Kidney epithelial cell (primary cell): Measurements from ENCODE around the gene MCM3AP. TPM values are rescaled to one million over a fixed set of nuclear protein-coding genes. Genes with fewer than 3 reads are reported as not detected.
A peak's percentile ranks its signal among the peaks of the same experiment; 100 is the strongest.
"Not testable (repeated sequence)": the region's sequence is repeated elsewhere in the genome, so short reads cannot be mapped to it uniquely, and the experiment has no call there.

ENCODE experiments used
- DNase-seq: peaks from one replicate; pipeline ENCODE4 v3.0.0-alpha.2; 2010; ENCODE audit warnings: low read depth
- H3K27me3 ChIP-seq: 2 replicates; pipeline ENCODE4 v1.6.0; 2011; ENCODE audit warnings: low read length; ENCODE audit not compliant: control insufficient read depth, insufficient read depth
- H3K36me3 ChIP-seq: 2 replicates; pipeline ENCODE4 v1.5.1; 2011; ENCODE audit warnings: low read length; ENCODE audit not compliant: control insufficient read depth, insufficient read depth
- H3K4me3 ChIP-seq: 2 replicates; pipeline ENCODE4 v1.5.1; 2011; ENCODE audit warnings: low read depth, mild to moderate bottlenecking, control low read depth, low read length
- total RNA-seq: library from RNA; depleted of rRNA; stranded (reverse); fragments of >200 nt; gene quantifications from 2 replicates; pipeline ENCODE4 v1.2.3, GENCODE V29; 2015
- TF ChIP-seq, protein P1 (sequence below): IDR thresholded peaks from 2 replicates; pipeline ENCODE4 v1.5.1; 2011; ENCODE audit warnings: mild to moderate bottlenecking, moderate library complexity, low read length, control low read depth, inconsistent platforms; ENCODE audit not compliant: insufficient read depth, poor library complexity, severe bottlenecking

Gene MCM3AP
- total RNA-seq, 1 donor from 2014 or later = 63.7 TPM

DNA sequence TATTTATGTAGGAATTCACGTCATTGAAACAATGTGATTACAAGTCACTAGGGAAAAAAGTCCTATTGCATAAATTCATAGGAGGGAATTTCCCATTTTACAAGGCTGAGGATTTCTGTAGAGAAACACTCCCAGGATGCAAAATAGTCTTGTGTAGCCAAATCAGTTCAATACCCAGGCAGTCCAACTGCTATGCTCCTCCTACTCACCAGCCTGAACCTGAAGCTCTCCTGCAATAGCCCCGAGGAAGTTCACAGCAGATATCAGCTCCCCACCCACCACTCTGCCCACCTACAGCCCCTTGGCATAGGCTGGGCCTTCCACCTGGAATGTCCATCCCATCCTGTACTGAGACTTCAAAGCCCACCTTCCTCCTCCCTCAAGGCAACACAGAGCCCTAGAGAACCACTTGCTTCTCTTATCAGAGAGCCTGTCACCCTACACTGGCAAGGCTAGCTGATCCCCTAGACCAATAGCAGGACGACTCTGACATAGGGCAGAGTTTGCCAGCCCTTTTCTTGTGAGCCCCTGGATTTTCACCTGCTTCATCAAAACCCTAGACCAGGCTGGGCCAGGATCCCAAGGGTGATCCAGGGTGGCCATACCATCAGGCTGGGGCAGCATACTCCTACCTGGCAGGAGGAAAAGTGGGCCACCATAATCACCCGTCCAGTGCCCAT is 58.4 kb downstream of the MCM3AP start:
- Histone ChIP-seq H3K4me3 (peak overlapping the region; percentile 96), H3K36me3 (peaks cover 1% of the 10 kb centered on the region), H3K27me3 (no peaks in the 10 kb centered on the region)
- DNase-seq = no peak
- TF ChIP-seq, protein P1, sequence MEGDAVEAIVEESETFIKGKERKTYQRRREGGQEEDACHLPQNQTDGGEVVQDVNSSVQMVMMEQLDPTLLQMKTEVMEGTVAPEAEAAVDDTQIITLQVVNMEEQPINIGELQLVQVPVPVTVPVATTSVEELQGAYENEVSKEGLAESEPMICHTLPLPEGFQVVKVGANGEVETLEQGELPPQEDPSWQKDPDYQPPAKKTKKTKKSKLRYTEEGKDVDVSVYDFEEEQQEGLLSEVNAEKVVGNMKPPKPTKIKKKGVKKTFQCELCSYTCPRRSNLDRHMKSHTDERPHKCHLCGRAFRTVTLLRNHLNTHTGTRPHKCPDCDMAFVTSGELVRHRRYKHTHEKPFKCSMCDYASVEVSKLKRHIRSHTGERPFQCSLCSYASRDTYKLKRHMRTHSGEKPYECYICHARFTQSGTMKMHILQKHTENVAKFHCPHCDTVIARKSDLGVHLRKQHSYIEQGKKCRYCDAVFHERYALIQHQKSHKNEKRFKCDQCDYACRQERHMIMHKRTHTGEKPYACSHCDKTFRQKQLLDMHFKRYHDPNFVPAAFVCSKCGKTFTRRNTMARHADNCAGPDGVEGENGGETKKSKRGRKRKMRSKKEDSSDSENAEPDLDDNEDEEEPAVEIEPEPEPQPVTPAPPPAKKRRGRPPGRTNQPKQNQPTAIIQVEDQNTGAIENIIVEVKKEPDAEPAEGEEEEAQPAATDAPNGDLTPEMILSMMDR = no peak

DNA sequence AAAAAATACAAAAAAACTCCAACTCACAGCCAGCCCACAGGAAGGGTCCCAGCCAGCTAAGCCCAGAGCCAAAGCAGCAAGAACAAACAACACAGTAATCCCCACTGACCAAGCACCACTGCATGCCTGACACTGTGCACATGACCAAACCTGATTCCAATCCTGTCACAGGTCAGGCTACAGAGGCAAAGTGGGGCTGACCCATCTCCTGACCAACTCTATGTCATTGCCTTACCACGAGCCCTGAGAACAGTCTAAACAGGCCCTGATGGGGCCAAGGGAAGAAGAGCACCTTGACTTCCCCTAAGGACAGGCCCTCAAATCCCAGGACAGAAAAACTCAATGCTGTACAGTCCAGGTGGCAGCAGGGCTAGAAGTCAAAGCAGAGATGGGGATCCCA is 59.3 kb downstream of the MCM3AP start:
- Histone ChIP-seq H3K36me3 (no peaks in the 10 kb centered on the region), H3K27me3 (no peaks in the 10 kb centered on the region), H3K4me3 (no peak overlapping the region)
- DNase-seq = no peak
- TF ChIP-seq, protein P1 = no peak

DNA sequence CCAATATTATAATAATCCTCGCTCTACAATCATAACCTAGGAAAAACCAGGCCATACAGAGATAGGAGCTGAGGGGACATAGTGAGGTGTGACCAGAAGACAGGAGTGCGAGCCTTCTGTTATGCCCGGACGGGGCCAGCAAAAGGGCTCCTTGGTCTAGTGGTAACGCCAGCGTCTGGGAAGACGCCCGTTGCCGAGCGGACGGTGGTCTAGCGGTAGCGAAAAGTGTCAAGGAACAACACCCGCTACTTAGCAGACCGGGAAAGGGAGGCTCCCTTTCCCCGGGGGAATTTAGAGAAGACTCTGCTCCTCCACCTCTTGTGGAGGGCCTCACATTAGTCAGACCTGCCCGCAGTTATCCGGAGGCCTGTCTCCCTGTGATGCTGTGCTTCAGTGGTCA is 61.8 kb downstream of the MCM3AP start:
- H3K36me3 ChIP-seq, DNase-seq, H3K4me3 ChIP-seq, H3K27me3 ChIP-seq: not testable (repeated sequence)

DNA sequence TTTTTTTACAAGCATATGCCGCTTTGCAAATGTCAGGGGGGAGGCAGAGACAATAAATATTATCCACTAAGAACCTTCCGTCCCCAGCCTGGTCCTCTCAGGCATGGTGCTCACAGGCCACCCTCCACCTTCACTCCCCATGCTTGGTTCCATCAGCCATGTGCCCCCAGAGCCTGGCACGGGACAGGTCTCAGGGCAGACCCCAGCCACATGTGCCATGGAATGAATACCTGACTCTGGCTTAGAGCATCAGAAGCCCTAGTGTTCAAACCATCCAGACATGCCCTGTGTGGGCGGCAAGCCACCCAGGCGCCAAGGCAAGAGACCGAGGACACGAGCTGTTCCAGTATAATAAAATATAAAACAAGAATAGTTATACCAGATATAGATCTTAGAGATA is 62.2 kb downstream of the MCM3AP start:
- Histone ChIP-seq H3K4me3 (no peak overlapping the region), H3K27me3 (no peaks in the 10 kb centered on the region), H3K36me3 (no peaks in the 10 kb centered on the region)
- TF ChIP-seq, protein P1 = no peak
- no peak for DNase-seq

DNA sequence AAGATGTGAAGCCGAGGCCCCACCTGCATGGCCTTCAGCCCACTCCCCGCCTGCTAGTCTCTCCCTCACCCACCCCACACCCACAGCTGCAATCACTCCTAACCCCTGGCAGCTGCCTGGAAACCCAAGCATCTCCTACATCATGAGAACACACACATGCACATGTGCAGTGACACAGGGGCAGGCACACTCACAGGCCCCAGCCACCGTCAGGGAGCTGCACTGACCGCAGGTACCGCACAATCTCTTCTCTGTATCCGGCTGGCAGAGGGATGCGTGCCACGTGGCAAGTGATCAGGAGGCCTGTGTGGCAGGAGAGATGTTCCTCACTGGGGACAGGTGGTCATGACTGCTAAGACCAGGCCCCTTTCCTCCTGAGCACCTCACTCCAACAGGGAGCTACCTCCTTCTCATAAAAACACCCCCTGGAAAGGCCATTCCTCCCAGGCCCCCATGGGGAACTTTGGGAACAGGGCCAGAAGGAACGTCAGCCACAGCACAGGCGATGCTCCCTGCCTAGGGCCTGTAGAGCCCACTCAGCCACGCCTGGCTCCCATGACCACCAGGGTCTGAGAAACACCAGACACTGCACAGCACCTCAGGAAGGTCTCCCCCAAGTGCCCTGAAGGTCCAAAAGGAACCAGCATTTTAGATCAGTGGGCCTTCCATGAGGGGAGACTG is 62.8 kb downstream of the MCM3AP start:
- no peaks in the 10 kb centered on the region for H3K27me3 ChIP-seq
- TF ChIP-seq, protein P1 = no peak
- no peak overlapping the region for H3K4me3 ChIP-seq
- H3K36me3 ChIP-seq = no peaks in the 10 kb centered on the region
- DNase-seq = no peak

DNA sequence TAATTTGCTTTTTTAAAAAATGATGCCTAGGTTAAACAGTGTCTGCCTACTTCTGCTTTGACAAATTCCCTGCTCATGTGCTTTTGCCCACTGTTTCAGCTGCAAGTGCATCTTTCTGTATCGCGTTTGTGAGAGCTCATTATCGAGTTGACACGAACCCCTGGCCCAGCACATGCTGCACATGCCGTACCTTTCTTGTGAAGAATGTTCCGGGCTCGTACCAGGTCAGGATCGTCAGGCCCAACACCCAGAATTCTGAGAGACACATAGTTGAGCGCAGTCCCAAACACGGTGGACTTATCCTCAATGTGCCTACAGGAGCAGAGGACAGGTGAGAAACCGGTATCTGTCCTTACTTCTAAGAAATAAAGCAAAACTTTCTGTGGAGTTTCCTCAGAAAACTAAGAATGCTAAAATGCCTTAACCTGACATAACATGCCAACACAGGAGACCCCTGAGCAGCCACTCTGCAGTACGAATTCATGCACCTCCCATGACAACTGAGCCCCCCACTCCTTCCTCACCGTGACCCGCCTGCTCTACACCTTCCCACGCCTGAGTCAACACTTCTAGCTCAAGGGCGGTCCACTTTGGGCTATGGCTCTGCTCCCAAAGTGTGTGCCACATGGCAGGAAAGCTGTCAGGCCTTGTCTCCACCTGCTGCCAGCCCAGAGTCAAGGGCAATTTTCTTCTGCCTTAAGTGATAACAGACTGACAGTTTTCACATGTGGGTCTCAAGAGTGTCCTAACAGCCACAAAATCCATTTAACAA is 63.6 kb downstream of the MCM3AP start:
- no peak for DNase-seq
- TF ChIP-seq, protein P1 = no peak
- Histone ChIP-seq H3K36me3 (no peaks in the 10 kb centered on the region), H3K27me3 (no peaks in the 10 kb centered on the region), H3K4me3 (no peak overlapping the region)
